Measurements from ENCODE around the gene WEE2.

Gene WEE2

DNA sequence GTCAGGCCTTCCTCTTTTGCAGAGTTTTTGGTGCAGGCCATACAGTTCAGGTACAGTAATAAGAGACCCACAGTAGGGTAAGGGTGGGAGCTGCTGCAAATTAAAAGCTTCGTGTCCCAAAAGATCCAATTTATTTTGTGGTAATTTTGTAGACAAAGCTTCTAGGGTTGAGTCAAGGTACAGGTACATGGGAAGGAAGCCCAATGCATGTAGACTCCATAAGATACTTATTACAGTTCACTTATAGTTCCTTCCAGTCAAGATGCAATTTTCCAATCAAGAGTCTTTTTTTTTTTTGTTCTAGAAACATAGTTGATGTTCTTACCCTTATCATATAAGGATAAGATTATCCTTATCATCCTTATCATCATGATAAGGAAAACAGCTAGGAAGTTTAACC lies 68.2 kb downstream of the WEE2 start, which contains the start of gene TAS2R4:
Gene TAS2R4, plus strand, starts transcription at position 301 of the 400 bp plus-strand sequence. CDS start 1,815 bp downstream, outside the sequence.
- no peaks in the 10 kb centered on the region for H3K79me2 ChIP-seq (ENCODE audit: control insufficient read depth, low read length)
- H3K4me3 ChIP-seq (ENCODE audit: low read length): no peak within 1 kb of the TSS
- no peaks in the 10 kb centered on the region for H3K4me1 ChIP-seq (ENCODE audit: control insufficient read depth, low read length)
- no peaks in the 10 kb centered on the region for H3K9me2 ChIP-seq (replicated peaks; ENCODE audit: control insufficient read depth, low read length)
- no peak within 1 kb of the TSS for H3K4me2 ChIP-seq (ENCODE audit: low read length)
- H3K27me3 ChIP-seq (ENCODE audit: control insufficient read depth, low read length): no peaks in the 10 kb centered on the region
- no peak within 1 kb of the TSS for H3K27ac ChIP-seq (ENCODE audit: low read depth, low read length)
- H3K9me3 ChIP-seq (ENCODE audit: control insufficient read depth, insufficient read depth, low read length): no peaks in the 10 kb centered on the region
- no peaks in the 10 kb centered on the region for H3F3A ChIP-seq (ENCODE audit: control insufficient read depth, insufficient read depth)
- no peaks in the 10 kb centered on the region for H4K20me1 ChIP-seq (ENCODE audit: control insufficient read depth, insufficient read depth, low read depth, low read length)
- no peaks in the 10 kb centered on the region; the same call in 1 of the 2 replicates for H3K36me3 ChIP-seq (ENCODE audit: control insufficient read depth, low read length)
- no peak for TF ChIP-seq CTCF (IDR thresholded peaks at IDR 0.05; ENCODE audit: low read depth, low read length, poor library complexity, severe bottlenecking)
- no peak for TF ChIP-seq EZH2phosphoT487 (IDR thresholded peaks at IDR 0.05; ENCODE audit: borderline replicate concordance, low read length)
